Ascending aorta (tissue), 2 donors: ENCODE results near the gene RTCB. TPM values are rescaled to one million over a fixed set of nuclear protein-coding genes. Genes with fewer than 3 reads are reported as not detected.
A peak's percentile ranks its signal among the peaks of the same experiment; 100 is the strongest.

ENCODE experiments used
- DNase-seq, 2 donors: peaks; one replicate each; pipeline ENCODE4 v3.0.0-alpha.2; 2019; ENCODE audit warnings: low spot score in 2 of 2
- H3K27ac ChIP-seq, 2 donors: fragments of 200-600 bp; sonication (generic); one replicate each; pipeline ENCODE4 v1.5.1; 2016 to 2017; ENCODE audit warnings: mild to moderate bottlenecking in 1 of 2
- H3K27me3 ChIP-seq: fragments of 200-600 bp; sonication (generic); one replicate; pipeline ENCODE4 v1.5.1; 2017
- H3K36me3 ChIP-seq, 2 donors: fragments of 200-600 bp; sonication (generic); one replicate each; pipeline ENCODE4 v1.5.1; 2016
- H3K4me1 ChIP-seq, 2 donors: fragments of 200-600 bp; sonication (generic); one replicate each; pipeline ENCODE4 v1.5.1; 2016 to 2017; ENCODE audit warnings: mild to moderate bottlenecking in 1 of 2
- H3K4me3 ChIP-seq, 2 donors: fragments of 200-600 bp; sonication (generic); one replicate each; pipeline ENCODE4 v1.5.1; 2016 to 2017; ENCODE audit warnings: mild to moderate bottlenecking in 1 of 2
- H3K9me3 ChIP-seq, 2 donors: fragments of 200-600 bp; sonication (generic); one replicate each; pipeline ENCODE4 v1.5.1; 2016
- CTCF ChIP-seq, 3 experiments: fragments of 200-600 bp in 2 of 3; fragments of 450-650 bp in 1 of 3; sonication (generic) in 2 of 3; IDR thresholded peaks; one replicate each; pipeline ENCODE4 v1.5.1; 2016 to 2019; ENCODE audit warnings: antibody characterized with exemption in 3 of 3, mild to moderate bottlenecking in 1 of 3, moderate library complexity in 1 of 3
- intact Hi-C: fragments of 100-400 bp; cut with DNase I; formaldehyde crosslinking; loops from one replicate; pipeline ENCODE4 v1.15.1; 2023
- total RNA-seq: library from RNA; depleted of rRNA; stranded (reverse); fragments of >200 nt; gene quantifications from one replicate; pipeline ENCODE4 v1.1.0, GENCODE V29; 2016

Gene RTCB
- total RNA-seq, 1 donor from 2014 or later: 55.2 TPM

- no peaks in the 10 kb centered on the region for H3K9me3 ChIP-seq
- H3K4me1 ChIP-seq: no peaks in the 10 kb centered on the region
- no peak overlapping the region for H3K4me3 ChIP-seq
- intact Hi-C loops: no loop called here
- TF ChIP-seq CTCF (IDR thresholded peaks at IDR 0.05): no peak
- no peaks in the 10 kb centered on the region for H3K27me3 ChIP-seq
- no peak for DNase-seq
- no peaks in the 10 kb centered on the region for H3K36me3 ChIP-seq
- no peak overlapping the region for H3K27ac ChIP-seq
Measured at GRCh38 chr22:32417906-32418305, 5.9 kb upstream of the RTCB start.

- no peak for TF ChIP-seq CTCF (IDR thresholded peaks at IDR 0.05)
- intact Hi-C loops: no loop called here
- Histone ChIP-seq H3K27ac (no peak overlapping the region), H3K36me3 (no peaks in the 10 kb centered on the region), H3K9me3 (no peaks in the 10 kb centered on the region), H3K27me3 (no peaks in the 10 kb centered on the region), H3K4me3 (no peak overlapping the region), H3K4me1 (no peaks in the 10 kb centered on the region)
- no peak for DNase-seq
Measured at GRCh38 chr22:32416556-32417085, 4.6 kb upstream of the RTCB start.

- Histone ChIP-seq H3K27ac (no peak overlapping the region), H3K4me3 (no peak overlapping the region), H3K27me3 (no peaks in the 10 kb centered on the region), H3K9me3 (no peaks in the 10 kb centered on the region), H3K4me1 (peaks cover 4 to 15% of the 10 kb centered on the region in 2 donors), H3K36me3 (no peaks in the 10 kb centered on the region)
- no peak for TF ChIP-seq CTCF (IDR thresholded peaks at IDR 0.05)
- intact Hi-C loops: no loop called here
- DNase-seq: no peak
Measured at GRCh38 chr22:32414191-32414590, 2.1 kb upstream of the RTCB start.

GRCh38 chr22:32413719-32414118 lies 1.7 kb upstream of the RTCB start:
- no peak for DNase-seq
- Histone ChIP-seq H3K27me3 (no peaks in the 10 kb centered on the region), H3K9me3 (no peaks in the 10 kb centered on the region), H3K27ac (no peak overlapping the region), H3K4me3 (no peak overlapping the region), H3K4me1 (peaks cover 4 to 15% of the 10 kb centered on the region in 2 donors), H3K36me3 (peaks cover 0 to under 1% of the 10 kb centered on the region in 2 donors)
- intact Hi-C loops: no loop called here
- TF ChIP-seq CTCF (IDR thresholded peaks at IDR 0.05): no peak

- H3K27ac ChIP-seq: peak overlapping the region; percentile 5 to 41
- H3K36me3 ChIP-seq: peaks cover 20 to 22% of the 10 kb centered on the region in 2 donors
- H3K4me1 ChIP-seq: peaks cover 4 to 15% of the 10 kb centered on the region in 2 donors
- no peaks in the 10 kb centered on the region for H3K9me3 ChIP-seq
- peak overlapping the region; percentile 69 to 85 for H3K4me3 ChIP-seq
- intact Hi-C loops: no loop called here
- no peak for TF ChIP-seq CTCF (IDR thresholded peaks at IDR 0.05)
- no peak for DNase-seq
- no peaks in the 10 kb centered on the region for H3K27me3 ChIP-seq
Measured at GRCh38 chr22:32411402-32411801, 645 bp downstream of the RTCB start.

GRCh38 chr22:32410459-32410858 lies 1.6 kb downstream of the RTCB start:
- peak overlapping the region; percentile 69 to 85 for H3K4me3 ChIP-seq
- peaks cover 29 to 31% of the 10 kb centered on the region in 2 donors for H3K36me3 ChIP-seq
- intact Hi-C loops: no loop called here
- DNase-seq: no peak
- no peaks in the 10 kb centered on the region for H3K27me3 ChIP-seq
- no peak for TF ChIP-seq CTCF (IDR thresholded peaks at IDR 0.05)
- H3K9me3 ChIP-seq: no peaks in the 10 kb centered on the region
- H3K4me1 ChIP-seq: peaks cover 4 to 15% of the 10 kb centered on the region in 2 donors
- no peak overlapping the region for H3K27ac ChIP-seq
